Fibroblast of peridontal ligament (primary cell): ENCODE data around the gene RGS16.

Experiments used
- DNase-seq: peaks from one replicate; pipeline ENCODE4 v3.0.0-alpha.2; 2010; ENCODE audit errors: extremely low read depth

RGS16 gene

GRCh38 chr1:182580736-182581135 lies 23.5 kb downstream of the RGS16 start:
- no peak for DNase-seq

GRCh38 chr1:182575540-182576149 lies 28.5 kb downstream of the RGS16 start:
- DNase-seq: peak; percentile 63

GRCh38 chr1:182574156-182574555 lies 30.0 kb downstream of the RGS16 start:
- DNase-seq: no peak

- DNase-seq: no peak
Measured at GRCh38 chr1:182570611-182570970, 33.6 kb downstream of the RGS16 start.

- no peak for DNase-seq
Measured at GRCh38 chr1:182569939-182570610, 34.1 kb downstream of the RGS16 start.

GRCh38 chr1:182568647-182569284 lies 35.4 kb downstream of the RGS16 start:
- DNase-seq: no peak

- no peak for DNase-seq
Measured at GRCh38 chr1:182567629-182568028, 36.6 kb downstream of the RGS16 start.

- no peak for DNase-seq
Measured at GRCh38 chr1:182565537-182565936, 38.7 kb downstream of the RGS16 start.

- DNase-seq: no peak
Measured at GRCh38 chr1:182564406-182565004, 39.7 kb downstream of the RGS16 start.

GRCh38 chr1:182563095-182563494 lies 41.1 kb downstream of the RGS16 start:
- no peak for DNase-seq

GRCh38 chr1:182561456-182561855 lies 42.7 kb downstream of the RGS16 start:
- DNase-seq: no peak

GRCh38 chr1:182560392-182560984 lies 43.7 kb downstream of the RGS16 start:
- no peak for DNase-seq

- no peak for DNase-seq
Measured at GRCh38 chr1:182556279-182556678, 47.9 kb downstream of the RGS16 start.

GRCh38 chr1:182555493-182555892 lies 48.7 kb downstream of the RGS16 start:
- no peak for DNase-seq

GRCh38 chr1:182552527-182552926 lies 51.7 kb downstream of the RGS16 start:
- no peak for DNase-seq

- no peak for DNase-seq
Measured at GRCh38 chr1:182549811-182550210, 54.4 kb downstream of the RGS16 start.

- no peak for DNase-seq
Measured at GRCh38 chr1:182549346-182549745, 54.8 kb downstream of the RGS16 start.
